Measurements from ENCODE around the gene RIPPLY2.

RIPPLY2 gene

DNA sequence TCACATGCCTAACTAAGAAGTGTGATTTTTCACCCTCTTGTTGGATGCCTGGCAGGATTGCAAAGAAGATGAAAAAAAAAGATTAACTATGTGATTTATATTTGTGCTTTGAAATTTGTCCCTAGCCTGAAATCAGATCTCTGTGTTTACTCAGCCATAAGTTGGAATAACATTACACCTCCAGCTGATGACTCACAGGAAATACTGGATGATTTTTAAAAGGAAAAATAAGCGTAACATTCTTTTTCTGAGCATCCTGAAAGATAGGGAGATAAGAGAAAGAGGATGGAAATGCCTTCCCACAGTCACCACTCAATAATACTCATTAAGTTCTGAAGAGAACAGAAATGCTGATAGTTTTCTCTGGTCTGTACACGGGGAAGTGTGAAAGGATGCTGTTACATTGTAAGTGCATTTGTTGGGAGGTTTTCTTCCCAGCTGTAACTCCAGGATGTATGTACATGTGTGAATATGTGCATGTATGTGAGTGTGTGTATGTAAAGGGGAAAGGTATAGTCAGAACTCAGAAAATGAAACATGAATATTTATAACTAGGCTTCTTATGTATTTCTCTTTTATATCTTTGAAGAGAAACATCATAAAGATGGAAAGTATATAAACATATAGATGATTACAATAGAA is 37.4 kb upstream of the RIPPLY2 start:
- DNase-seq = peak; percentile 13
- Histone ChIP-seq H3K27me3 (replicated peaks) (no peaks in the 10 kb centered on the region), H3K36me3 (replicated peaks) (no peaks in the 10 kb centered on the region), H3K4me3 (ENCODE audit: low read depth, low read length) (no peak overlapping the region), H3K27ac (no peak overlapping the region)
- in situ Hi-C loops (cut with HindIII; ENCODE audit: low pct_ligation_motif_present, low sequenced_read_pairs) = no loop called here
- TF ChIP-seq, protein P1, sequence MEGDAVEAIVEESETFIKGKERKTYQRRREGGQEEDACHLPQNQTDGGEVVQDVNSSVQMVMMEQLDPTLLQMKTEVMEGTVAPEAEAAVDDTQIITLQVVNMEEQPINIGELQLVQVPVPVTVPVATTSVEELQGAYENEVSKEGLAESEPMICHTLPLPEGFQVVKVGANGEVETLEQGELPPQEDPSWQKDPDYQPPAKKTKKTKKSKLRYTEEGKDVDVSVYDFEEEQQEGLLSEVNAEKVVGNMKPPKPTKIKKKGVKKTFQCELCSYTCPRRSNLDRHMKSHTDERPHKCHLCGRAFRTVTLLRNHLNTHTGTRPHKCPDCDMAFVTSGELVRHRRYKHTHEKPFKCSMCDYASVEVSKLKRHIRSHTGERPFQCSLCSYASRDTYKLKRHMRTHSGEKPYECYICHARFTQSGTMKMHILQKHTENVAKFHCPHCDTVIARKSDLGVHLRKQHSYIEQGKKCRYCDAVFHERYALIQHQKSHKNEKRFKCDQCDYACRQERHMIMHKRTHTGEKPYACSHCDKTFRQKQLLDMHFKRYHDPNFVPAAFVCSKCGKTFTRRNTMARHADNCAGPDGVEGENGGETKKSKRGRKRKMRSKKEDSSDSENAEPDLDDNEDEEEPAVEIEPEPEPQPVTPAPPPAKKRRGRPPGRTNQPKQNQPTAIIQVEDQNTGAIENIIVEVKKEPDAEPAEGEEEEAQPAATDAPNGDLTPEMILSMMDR (IDR thresholded peaks at IDR 0.05; ENCODE audit: low read depth, low read length, missing control alignments) = no peak

DNA sequence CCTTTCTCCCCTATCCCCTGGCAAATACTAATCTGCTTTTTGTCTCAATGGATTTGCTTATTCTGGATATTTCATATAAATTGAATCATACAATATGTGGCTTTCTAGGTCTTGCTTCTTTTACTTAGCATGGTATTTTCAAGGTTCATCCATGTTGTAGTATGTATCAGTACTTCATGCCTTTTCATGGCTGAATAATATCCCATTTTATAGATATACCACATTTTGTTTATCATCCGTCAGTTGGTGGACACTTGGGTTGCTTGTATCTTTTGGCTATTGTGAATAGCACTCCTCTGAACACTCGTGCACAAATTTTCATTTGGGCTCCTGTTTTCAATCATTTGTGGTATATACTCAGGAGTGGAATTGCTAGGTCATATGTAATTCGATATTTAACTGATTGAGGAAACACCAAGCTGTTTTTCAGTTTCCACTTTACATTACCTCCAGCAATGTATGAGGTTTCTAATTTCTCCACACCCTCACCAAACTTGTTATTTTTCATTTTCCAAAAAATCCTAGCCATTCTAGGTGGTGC is 30.5 kb upstream of the RIPPLY2 start:
- H3K27ac ChIP-seq = no peak overlapping the region
- TF ChIP-seq, protein P1 (IDR thresholded peaks at IDR 0.05; ENCODE audit: low read depth, low read length, missing control alignments) = no peak
- H3K36me3 ChIP-seq (replicated peaks) = no peaks in the 10 kb centered on the region
- in situ Hi-C loops (cut with HindIII; ENCODE audit: low pct_ligation_motif_present, low sequenced_read_pairs) = no loop called here
- no peak overlapping the region for H3K4me3 ChIP-seq (ENCODE audit: low read depth, low read length)
- no peaks in the 10 kb centered on the region for H3K27me3 ChIP-seq (replicated peaks)
- no peak for DNase-seq

DNA sequence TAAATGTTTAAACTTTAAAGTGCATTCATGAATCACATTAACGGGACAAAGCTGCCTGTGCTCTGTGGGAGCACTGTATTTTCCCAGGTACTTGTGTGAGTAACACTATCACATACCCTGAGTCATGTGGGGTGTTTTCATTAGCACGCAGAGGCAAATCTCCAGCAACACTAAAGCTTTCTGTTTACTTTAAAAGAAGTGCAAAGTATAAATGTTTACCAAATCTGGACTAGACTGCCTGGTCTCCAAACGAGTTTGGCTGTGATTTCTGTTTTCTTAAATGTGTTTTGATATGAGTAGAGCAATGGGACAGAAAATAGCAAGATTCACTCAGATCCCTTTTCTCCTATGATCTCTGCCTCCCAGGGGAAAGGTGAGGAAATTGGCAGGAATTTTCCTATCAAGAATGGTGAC is 28.8 kb upstream of the RIPPLY2 start:
- TF ChIP-seq, protein P1 (IDR thresholded peaks at IDR 0.05; ENCODE audit: low read depth, low read length, missing control alignments) = no peak
- in situ Hi-C loops (cut with HindIII; ENCODE audit: low pct_ligation_motif_present, low sequenced_read_pairs) = no loop called here
- Histone ChIP-seq H3K36me3 (replicated peaks) (no peaks in the 10 kb centered on the region), H3K27ac (no peak overlapping the region), H3K27me3 (replicated peaks) (no peaks in the 10 kb centered on the region), H3K4me3 (ENCODE audit: low read depth, low read length) (no peak overlapping the region)
- peak; percentile 56 for DNase-seq

DNA sequence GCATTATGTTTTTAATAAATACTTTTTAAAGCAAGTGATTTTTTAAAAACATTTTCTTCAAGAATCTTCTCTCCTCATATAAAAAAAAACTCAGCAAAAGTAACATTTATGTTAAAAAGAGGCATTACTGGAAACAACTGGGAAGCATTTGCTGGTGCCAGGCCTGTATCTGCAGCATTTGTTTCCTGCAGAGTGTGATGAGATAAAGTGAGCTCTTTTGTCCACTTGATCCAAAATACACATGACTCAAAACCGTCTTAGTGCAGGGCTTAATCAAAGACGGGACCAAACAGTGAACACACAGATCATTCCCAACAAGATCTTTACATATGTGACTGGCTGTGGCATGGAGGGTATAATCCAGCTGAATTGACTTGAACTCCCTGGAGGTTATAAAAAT is 28.3 kb upstream of the RIPPLY2 start:
- TF ChIP-seq, protein P1 (IDR thresholded peaks at IDR 0.05; ENCODE audit: low read depth, low read length, missing control alignments) = no peak

DNA sequence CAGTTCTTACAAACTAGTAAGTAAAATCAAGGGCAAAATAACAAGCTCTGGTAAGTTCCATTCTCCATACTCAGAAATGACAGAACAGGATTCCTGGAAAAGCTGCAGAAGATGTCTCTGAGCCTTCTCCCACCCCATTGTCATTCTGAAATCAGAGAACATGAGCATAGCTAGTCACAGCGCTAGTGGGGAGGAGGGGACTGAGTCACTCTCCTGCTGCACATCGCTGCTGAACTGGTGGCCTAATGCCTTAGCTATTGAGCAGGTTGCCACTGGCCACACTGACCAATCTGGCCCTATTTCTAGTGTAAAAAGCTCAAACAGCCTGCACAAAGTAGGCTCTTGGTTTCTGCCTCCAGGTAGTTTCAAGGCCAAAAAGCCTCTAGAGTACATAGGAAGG is 26.1 kb upstream of the RIPPLY2 start:
- in situ Hi-C loops (cut with HindIII; ENCODE audit: low pct_ligation_motif_present, low sequenced_read_pairs) = no loop called here
- TF ChIP-seq, protein P1 (IDR thresholded peaks at IDR 0.05; ENCODE audit: low read depth, low read length, missing control alignments) = no peak
- Histone ChIP-seq H3K27me3 (replicated peaks) (no peaks in the 10 kb centered on the region), H3K4me3 (ENCODE audit: low read depth, low read length) (no peak overlapping the region), H3K27ac (no peak overlapping the region), H3K36me3 (replicated peaks) (no peaks in the 10 kb centered on the region)
- DNase-seq = peak; percentile 25

More for the DNA sequence above, 28.3 kb upstream of the RIPPLY2 start:
- in situ Hi-C loops (cut with HindIII; ENCODE audit: low pct_ligation_motif_present, low sequenced_read_pairs) = no loop called here
- no peak for DNase-seq
- no peaks in the 10 kb centered on the region for H3K27me3 ChIP-seq (replicated peaks)
- no peak overlapping the region for H3K4me3 ChIP-seq (ENCODE audit: low read depth, low read length)
- H3K36me3 ChIP-seq (replicated peaks) = no peaks in the 10 kb centered on the region
- H3K27ac ChIP-seq = no peak overlapping the region

DNA sequence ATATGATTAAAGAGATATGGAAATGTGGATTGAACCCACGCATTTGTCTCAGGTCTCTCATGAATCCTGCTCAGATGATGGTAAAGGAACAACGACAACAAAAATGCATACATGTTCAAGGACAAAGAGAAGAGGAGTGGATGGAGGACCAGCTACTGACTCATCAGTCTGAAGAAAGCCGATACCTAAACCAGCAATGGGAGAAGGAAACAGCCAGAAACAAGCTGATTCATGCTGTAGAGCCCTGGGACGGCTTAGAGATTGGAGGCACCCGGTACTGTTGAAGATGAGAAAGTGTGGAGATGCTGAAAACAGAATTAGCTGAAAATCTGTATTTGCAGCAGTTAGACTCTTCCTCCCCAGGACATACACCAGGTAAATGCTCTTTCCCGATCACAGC is 14.4 kb upstream of the RIPPLY2 start:
- in situ Hi-C loops (cut with HindIII; ENCODE audit: low pct_ligation_motif_present, low sequenced_read_pairs) = no loop called here
- Histone ChIP-seq H3K36me3 (replicated peaks) (no peaks in the 10 kb centered on the region), H3K4me3 (ENCODE audit: low read depth, low read length) (no peak overlapping the region), H3K27me3 (replicated peaks) (no peaks in the 10 kb centered on the region), H3K27ac (no peak overlapping the region)
- DNase-seq = no peak
- TF ChIP-seq, protein P1 (IDR thresholded peaks at IDR 0.05; ENCODE audit: low read depth, low read length, missing control alignments) = no peak

Measured in brain microvascular endothelial cell (primary cell).